Measurements from ENCODE around the gene SH3BGRL3.

SH3BGRL3 gene

DNA sequence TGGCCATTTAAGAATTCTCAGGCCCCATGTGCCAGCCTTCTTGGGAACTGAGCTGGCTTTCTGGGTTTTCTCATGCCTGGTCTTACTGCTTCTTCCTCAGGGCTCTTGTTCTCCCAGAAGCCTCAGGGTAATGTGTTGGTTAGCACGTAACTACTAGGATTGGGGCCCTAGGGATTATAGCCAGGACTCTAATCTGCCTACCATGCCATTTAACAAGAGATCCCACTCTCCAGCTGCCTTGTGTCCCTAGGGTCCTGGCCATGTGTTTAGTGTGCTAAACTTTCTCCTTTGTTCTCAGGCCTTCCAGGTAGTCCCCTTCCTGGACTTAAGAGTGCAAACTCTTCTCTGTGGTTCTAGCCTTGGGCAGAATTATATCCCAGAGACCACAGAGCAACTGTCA is 2.2 kb upstream of the SH3BGRL3 start:
- no peak for DNase-seq (ENCODE audit: low read depth)

DNA sequence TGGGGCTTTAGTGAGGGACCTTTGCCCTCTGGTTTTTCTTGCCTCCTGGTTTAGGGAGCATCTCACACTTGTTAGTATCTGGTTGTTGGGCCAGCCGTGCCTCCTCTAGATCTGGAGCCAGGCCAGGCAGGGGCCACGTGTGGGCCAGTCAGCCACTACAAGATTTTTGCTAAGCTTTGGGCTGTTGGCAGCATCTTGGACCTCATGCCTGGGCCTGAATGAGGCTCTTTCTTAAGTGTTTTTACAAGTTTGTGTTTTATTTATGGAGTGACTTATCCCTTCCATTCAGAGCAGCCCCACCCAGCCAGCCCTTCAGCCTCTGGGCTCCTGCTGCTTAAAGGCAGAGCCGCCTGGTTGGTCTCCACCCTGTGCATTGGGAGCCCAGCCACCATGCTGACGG is 1.6 kb upstream of the SH3BGRL3 start:
- no peak for DNase-seq (ENCODE audit: low read depth)

DNA sequence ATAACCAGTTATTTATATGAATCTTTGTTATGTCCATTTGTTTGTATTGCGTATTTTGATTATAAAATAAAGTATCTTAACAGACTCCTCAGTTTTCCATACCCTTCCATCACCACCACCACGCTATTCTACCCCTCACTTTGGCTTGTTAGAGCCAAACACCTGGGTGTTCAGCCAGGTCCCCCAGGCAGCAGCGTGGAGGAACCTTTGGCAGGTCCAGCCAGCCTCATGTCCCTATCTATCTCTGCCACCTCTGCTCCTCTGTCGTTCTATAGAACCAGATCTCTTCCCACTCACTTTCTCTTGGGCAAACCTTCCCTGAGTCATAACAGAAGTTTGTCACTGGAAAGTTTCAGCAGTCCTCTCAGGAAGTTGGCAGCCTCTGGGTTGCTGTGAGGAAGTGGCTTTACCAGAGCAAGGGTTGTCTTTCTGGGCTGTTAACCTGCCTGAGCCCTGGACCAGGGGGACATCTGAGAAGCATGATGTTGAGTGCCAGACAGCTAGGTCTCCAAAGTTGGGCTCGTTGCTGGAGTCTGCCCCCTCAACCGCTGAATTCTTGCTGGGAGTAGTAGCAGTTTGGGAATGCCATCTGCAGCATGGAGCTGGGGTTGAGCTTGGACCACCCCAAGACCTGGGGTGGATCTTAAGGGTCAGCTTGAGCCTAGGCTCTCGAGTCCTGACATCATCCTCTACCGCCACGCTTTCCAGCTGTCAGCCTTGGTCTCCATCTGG is 996 bp upstream of the SH3BGRL3 start:
- DNase-seq (ENCODE audit: low read depth) = no peak

DNA sequence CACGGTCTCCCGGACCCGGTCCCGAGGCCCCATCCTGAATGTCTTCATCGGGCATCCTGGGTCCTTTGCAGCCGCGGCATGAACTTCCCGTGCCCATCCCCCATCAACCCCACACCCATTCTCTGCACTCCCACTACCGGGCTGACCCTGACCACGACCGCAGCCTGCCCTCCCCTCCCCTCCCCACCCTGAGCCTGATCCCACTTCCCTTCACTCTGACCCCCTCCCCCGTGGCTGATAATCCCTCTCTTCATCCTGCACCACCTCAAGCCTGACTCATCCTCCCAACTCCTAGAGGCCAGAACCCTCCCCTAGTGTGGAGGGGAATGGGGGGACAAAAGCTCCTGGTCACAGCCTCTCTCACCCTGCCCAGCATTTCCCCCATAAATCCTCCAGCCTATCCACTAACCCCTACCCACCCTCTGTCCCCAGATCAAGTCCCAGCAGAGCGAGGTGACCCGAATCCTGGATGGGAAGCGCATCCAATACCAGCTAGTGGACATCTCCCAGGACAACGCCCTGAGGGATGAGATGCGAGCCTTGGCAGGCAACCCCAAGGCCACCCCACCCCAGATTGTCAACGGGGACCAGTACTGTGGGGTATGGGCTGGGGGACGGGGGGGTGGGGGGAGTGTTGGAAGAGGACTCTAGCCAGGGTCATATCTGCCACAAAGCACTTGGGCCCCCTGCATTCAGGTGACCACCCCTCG is 602 bp downstream of the SH3BGRL3 start:
- no peak for DNase-seq (ENCODE audit: low read depth)

DNA sequence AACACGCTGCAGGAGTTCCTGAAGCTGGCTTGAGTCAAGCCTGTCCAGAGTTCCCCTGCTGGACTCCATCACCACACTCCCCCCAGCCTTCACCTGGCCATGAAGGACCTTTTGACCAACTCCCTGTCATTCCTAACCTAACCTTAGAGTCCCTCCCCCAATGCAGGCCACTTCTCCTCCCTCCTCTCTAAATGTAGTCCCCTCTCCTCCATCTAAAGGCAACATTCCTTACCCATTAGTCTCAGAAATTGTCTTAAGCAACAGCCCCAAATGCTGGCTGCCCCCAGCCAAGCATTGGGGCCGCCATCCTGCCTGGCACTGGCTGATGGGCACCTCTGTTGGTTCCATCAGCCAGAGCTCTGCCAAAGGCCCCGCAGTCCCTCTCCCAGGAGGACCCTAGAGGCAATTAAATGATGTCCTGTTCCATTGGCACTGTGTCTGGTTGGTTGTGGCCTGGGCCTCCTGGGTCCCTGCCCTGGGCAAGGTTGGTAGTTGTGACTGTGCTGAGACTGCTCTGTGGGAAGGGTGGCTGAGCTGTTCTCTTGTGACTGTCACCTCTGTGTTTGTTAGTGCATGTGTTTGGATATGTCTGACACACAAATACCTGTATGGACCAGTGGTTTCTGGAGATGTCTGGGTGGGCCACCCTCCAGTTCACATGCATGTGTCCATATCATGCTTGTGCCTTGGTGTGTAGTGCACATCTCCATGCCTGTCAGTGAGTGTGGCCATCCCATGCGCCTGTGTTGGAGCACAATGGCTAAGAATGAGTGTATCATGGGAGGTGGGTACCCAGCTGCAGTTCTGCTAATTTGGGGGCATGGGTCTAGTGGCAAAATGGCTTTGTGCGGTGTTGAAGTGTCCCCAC is 1.4 kb downstream of the SH3BGRL3 start:
- DNase-seq (ENCODE audit: low read depth) = no peak

DNA sequence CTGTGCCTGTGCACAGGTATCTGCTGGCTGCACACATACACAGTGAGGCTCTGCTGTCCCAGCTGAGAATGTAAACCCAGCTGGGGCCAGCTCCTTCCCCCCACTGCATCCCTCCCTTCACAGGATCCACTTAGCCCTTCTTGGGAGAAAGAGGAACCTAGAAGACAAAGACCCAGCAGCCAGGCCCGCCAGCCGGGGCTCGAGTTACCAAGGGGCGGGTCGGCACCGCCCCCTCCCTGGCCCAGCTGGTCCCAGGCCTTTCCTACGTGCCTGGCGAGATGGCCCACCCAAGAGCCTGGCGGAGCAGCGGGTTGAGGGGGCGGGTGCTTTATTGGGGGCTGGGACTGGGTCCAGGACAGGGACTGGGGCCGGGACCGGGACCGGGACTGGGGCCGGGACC is 2.1 kb downstream of the SH3BGRL3 start:
- no peak for DNase-seq (ENCODE audit: low read depth)

DNA sequence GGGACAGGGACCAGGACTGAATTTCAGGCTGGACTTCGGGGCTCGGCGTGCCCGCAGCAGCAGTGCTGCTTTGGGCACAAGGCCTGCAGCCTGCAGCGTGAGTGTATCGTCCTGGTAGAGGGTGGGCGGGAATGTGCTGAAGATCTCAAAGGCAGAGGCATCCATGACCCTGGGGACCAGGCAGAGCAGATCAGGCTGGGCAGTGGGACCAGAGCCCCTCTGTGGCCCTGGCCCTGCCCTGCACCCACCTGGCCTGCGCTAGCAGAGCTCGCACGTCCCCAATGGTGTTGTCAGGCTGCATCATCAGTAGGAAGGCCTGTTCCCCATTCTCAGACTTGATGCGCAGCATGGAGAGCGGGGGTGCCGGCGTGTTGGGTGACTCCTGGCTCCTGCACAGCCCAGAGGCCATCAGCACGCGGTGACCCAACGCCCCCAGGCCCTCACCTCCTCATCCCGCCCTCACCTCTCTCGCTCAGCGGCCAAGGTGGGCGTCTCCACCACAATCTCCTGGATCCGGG is 2.6 kb downstream of the SH3BGRL3 start:
- DNase-seq (ENCODE audit: low read depth) = no peak

DNA sequence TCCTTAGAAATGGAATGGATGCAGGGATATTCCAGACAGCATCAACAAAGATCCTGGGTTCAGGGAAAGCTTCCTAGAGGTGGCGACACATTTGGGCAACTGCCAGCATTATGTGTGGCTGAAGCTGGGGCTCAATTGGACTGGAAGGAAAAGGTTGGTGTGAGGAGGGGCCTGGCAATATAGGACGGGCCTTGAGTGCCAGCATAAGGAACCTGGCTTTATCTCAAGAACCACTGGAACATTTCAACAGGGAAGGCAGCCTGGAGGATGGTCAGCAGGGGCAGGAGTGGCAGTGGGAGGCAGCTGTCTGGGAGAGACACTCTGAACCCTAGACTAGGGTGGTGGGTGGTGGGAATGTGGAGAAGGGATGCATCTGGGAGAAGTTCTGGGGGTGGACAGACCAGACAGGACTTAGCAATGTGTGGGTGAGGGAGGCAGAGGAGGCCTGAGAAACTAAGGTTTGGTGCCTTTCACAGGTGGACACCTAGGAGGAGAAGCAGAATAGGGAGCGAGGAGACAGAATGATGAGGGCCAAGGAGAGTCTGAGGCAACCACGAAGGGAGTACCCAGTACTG is 3.5 kb downstream of the SH3BGRL3 start:
- DNase-seq (ENCODE audit: low read depth) = no peak

DNA sequence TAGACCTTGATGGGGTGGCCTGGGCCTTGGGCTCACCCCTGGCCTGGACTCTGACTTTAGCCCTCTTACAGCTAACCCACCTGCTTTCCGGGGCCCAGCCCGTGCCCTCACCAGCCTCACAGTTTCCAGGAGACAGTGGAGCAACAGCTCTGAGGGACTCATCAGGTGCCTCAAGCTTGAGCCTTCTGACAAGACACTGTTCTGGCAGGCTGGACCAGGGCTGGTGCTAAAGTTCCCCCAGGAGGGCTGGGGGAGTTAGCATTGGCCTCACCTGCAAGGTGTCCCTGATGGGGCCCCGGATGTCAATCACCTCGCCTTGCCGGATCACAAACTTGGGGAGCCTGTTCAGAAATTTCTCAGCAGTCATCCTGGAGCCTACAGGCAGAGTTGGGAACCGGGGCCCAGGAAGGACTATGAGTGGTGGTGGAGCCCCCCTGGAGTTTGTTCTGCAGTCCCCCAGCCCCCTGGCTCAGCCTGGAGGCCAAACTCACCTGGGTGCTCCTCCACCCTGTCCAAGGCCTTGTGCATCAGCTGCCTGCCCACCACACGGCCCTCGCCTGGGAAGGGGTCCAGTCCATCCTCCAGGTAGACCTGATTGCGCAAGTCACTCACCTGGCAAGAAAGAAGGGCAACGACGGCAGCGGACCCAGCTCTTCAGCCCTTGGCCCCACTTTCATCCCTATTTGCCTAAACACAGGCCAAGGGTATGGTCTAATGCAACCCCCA is 4.1 kb downstream of the SH3BGRL3 start:
- no peak for DNase-seq (ENCODE audit: low read depth)

DNA sequence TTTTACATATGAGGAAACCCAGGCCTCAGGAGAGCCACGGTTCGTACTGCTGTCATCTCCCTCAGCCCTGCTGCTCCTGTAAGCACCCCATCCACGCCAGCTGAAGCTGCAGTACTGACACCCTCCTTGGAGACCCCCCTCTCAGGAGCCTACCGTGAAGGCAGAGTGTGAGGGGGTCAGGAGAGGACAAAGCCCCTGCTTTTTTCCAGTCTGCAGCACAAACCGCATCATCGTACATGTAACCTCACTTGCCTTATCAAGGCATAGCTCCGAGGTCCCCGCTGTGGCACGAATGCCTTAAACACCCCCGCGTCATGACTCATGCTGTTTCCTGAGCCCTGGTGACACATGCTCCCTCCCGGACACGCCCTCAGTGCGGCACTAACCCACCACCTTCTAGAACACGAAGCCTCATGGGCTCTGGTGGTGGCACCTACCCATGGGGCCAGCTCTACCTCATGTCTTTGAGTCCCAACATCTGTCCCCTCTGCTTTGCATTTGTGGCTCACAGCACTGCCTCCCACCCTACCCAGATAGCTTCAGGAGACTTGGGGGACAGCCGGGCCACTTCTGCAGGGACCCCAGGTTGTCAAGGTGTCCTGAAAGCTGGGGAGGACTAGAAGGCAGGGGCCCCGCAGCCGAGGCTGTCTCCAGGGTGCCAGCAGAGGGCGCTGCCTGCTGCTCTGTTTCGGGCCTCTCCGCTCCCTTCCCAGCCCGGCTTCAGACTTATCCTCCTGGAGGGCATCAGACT is 4.9 kb downstream of the SH3BGRL3 start:
- peak; percentile 90 for DNase-seq (ENCODE audit: low read depth)

DNA sequence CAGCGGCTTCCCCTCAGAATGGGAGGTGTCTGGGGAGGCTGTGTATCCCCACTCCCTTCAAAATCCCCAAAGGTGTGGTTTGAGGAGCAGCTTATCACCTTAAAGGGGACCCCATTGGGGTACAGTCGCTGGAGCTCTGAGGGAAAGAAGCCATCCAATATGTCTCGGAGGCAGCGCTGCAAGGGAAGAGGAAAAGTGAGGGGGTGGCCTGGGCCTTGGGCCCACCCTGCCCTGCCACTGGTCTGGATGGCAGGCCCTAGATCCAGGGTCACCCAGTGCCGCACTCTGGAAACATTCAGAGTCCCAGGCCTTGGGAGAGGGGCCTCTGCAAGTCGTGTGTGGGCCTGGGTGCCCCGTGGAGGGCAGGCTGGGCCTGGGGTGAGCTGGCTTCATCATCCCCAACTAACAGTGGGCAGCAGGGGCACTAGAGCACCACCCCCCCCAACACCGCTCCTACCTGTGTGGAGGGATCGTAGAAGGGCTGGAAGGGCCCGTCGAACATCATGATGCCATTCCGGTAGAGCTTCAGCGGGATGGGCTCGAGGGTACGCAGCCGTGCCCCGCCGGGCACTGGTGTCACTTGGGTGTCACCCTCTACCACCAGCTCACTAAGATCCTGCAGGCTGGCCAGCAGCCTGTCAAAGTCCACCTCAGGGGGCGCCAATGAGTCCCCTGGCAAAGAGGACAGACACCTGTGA is 5.6 kb downstream of the SH3BGRL3 start:
- no peak for DNase-seq (ENCODE audit: low read depth)

DNA sequence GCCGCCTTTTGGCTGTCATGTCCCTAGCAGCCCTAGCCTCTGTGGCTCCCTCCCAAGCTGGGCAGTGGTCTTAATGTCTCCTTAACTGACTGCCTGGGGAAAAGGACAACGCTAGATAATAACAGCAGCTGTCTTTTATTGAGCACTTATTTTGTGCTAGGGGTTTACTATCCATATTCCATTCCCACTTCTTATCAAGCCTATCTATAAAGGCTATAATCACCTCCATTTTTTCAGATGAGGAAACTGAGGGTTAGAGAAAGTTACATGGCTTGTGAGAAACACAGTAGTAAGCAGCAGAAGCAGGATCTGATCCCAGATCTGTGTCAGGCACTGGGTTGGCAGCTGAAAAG is 6.2 kb downstream of the SH3BGRL3 start:
- DNase-seq (ENCODE audit: low read depth) = no peak

DNA sequence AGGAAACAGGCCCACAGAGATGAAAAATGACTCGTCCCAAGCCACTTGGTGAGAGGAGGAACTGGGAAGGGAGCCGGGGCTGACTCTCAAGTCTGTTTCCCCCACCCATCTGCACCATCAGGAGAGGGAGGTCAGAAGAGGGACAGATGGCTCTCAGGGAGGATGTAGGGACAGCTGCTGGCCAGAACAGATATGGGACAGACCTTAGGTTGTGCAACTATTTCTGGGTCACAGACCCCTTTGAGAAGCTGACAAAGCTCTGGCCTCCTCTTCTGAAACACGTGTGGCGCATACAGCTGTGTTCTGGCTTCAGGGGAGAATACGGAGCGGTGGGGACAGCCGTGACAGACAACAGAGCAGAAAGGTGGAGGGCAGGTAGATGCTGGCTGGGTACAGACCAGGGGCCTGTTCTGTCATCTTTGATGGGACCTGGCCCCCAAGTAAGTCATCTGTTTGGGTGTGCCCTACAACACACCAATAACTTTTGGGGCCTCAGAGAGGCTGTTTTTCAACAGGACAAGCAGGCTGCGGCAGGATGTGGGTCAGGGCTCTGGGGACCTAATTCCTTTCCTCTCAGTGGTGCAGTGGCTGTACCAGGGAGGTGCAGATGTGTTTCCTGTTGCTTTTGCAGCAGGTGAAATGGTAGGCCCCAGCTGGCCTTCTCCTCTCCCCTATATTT is 7.3 kb downstream of the SH3BGRL3 start:
- DNase-seq (ENCODE audit: low read depth) = peak; percentile 75

DNA sequence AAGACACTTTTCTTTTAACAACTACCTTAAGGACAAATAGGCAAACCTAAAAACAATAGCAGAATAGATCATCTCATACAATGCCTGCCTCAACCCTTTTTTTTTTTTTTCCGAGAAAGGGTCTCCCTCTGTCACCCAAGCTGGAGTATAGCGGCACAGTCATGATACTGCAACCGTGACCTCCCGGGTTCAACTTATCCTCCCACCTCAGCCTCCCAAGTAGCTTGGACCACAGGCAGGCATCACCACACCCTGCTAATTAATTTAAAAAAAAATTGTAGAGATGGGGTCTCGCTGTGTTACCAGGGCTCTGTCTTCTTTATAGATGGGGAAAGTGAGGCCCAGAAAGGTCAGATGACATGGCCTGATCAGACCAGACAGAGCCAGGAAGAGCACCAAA is 7.9 kb downstream of the SH3BGRL3 start:
- DNase-seq (ENCODE audit: low read depth) = no peak

DNA sequence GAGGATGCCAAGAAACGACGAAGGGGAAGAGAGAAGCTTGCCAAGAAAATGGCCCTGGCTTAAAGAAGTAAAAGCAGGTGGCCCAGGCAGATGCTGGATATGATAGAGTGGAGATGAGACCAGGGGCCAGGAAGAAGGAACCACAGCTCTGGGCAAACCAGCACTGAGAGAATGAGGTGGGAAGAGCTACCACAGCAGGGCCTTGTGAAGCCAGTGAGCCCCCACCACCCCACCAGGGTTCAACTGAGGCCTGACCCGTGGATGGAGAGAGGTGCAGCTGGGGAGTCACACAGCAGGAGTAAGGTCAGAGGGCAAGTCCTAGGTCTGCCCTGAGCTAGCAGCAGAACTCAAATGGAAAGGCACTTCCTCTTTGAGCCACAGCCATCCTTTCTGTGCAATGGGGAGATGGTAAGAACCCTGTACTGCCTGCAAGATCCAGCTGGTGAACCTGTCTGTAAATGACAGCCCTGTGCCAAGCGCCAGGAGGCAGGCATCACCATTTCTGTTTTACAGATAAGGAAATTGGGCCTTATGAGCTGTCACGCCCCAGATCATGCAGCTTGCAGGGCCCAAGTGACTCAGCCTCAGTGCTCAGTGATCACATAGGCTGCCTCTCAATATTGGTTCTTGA is 8.5 kb downstream of the SH3BGRL3 start:
- DNase-seq (ENCODE audit: low read depth) = peak; percentile 45

DNA sequence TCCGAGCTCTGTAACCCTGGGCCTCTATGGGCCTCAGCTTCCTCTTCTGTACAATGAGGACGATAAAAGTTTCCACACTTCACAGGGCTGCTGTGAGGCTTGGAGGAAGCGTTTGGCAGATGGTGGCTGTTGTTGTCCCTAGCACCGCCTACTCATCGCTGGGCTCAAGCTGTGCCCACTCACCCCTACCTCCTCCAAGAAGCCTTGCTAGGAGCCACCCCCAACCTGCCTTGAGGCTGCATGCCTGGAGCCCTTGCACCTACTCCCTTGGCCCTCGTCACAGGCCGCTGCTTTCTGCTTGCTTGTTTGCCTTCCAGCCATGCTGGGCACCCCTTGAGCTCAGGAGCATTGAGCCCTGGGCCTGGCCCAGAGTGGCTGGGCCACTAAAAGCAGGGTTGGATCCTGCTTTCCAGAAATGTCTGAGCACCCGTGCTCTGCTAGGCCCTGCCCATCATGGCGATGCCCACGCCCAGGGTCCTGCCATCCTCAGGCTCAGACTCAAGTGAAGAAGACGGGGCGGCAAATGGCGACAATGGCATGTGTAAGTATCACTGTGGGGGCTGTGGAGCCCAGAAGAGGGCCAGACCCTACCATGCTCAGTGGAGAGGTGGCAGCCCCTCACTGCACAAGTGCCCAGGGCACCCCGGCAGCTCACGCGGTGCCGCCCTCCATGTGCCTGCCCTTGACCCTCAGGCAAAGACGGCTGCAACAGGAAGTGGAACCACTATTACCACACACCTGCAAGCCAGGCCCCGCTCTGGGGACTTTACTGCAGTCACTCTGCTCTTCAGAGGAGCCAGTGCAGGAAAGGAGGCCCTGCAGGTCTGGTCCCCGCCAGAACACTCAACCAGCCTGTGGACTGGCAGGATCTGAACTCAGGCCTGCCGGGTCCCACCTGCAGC is 9.5 kb downstream of the SH3BGRL3 start:
- DNase-seq (ENCODE audit: low read depth) = no peak

DNA sequence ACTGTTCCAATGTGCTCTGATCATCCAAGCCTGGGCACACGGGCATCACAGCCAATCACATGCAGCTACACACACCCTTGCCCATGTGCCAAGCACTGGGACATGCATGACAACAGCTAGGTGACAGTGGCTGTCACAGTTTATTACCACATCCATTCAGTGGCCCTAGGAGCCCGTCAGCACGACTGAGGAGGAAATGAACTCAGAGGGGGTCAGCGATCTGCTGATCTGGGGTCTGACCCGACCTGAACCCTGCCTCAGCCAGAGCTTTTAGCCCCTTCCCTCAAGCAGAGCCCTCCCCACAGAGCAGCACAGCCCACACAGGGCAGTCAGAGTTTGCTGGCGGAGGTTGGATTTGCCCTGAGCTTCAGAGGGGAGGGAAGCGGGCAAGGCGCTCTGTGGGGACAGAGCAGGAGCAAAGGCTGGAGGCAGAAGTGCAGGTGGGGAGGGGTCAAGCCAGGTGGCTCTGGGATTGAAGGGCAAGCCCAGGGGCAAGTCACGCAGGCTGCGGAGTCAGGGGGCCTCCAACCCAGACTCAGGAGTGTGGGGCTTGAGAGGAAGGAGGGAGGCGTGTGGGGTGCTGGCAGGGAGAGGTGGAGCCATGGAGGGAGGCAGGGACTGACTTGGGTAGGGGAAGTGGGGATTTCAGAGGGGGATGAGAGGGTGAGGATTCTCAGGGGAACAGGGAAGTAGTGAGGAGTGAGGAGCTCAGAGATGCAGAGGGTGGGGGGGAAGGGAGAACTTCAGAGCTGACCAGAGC is 10.4 kb downstream of the SH3BGRL3 start:
- no peak for DNase-seq (ENCODE audit: low read depth)
